ENCODE results near the gene SFXN3.
"Not testable (repeated sequence)": the region's sequence is repeated elsewhere in the genome, so short reads cannot be mapped to it uniquely, and the experiment has no call there.

The SFXN3 gene

GRCh38 chr10:101015582-101015973 is 15.5 kb upstream of the SFXN3 start:
- no peak for DNase-seq (ENCODE audit: low spot score)

GRCh38 chr10:101016814-101017213 is 14.2 kb upstream of the SFXN3 start:
- no peak for DNase-seq (ENCODE audit: low spot score)

GRCh38 chr10:101018118-101018599 is 12.9 kb upstream of the SFXN3 start:
- DNase-seq (ENCODE audit: low spot score), result no peak

- DNase-seq (ENCODE audit: low spot score), result peak; percentile 77
These were observed 12.2 kb upstream of the SFXN3 start for GRCh38 chr10:101018600-101019439.

GRCh38 chr10:101019440-101019703 is 11.7 kb upstream of the SFXN3 start:
- DNase-seq (ENCODE audit: low spot score), result no peak

GRCh38 chr10:101020427-101021075 is 10.5 kb upstream of the SFXN3 start:
- no peak for DNase-seq (ENCODE audit: low spot score)

GRCh38 chr10:101021239-101021638 is 9.8 kb upstream of the SFXN3 start:
- no peak for DNase-seq (ENCODE audit: low spot score)

- no peak for DNase-seq (ENCODE audit: low spot score)
These were observed 9.3 kb upstream of the SFXN3 start for GRCh38 chr10:101021692-101022251.

- no peak for DNase-seq (ENCODE audit: low spot score)
These were observed 7.9 kb upstream of the SFXN3 start for GRCh38 chr10:101022967-101023705.

- DNase-seq (ENCODE audit: low spot score), result no peak
These were observed 3.8 kb upstream of the SFXN3 start for GRCh38 chr10:101027106-101027720.

- DNase-seq (ENCODE audit: low spot score), result no peak
These were observed 2.3 kb upstream of the SFXN3 start for GRCh38 chr10:101028446-101029337.

- no peak for DNase-seq (ENCODE audit: low spot score)
These were observed 1.3 kb upstream of the SFXN3 start for GRCh38 chr10:101029520-101030295.

- DNase-seq (ENCODE audit: low spot score), result no peak
These were observed 422 bp upstream of the SFXN3 start for GRCh38 chr10:101030496-101031127.

- DNase-seq (ENCODE audit: low spot score), result peak; percentile 84
These were observed 982 bp downstream of the SFXN3 start for GRCh38 chr10:101031796-101032636.

- DNase-seq (ENCODE audit: low spot score), result peak; percentile 90
These were observed 1.7 kb downstream of the SFXN3 start for GRCh38 chr10:101032637-101033224.

- DNase-seq (ENCODE audit: low spot score), result no peak
These were observed 2.2 kb downstream of the SFXN3 start for GRCh38 chr10:101033276-101033675.

- not testable (repeated sequence) for DNase-seq (ENCODE audit: low spot score)
These were observed 3.4 kb downstream of the SFXN3 start for GRCh38 chr10:101034404-101034803.

GRCh38 chr10:101035314-101035713 is 4.3 kb downstream of the SFXN3 start:
- no peak for DNase-seq (ENCODE audit: low spot score)
